ENCODE results near the gene ABHD2. TPM values are rescaled to one million over a fixed set of nuclear protein-coding genes. Genes with fewer than 3 reads are reported as not detected.

Gene ABHD2
- total and polyA plus RNA-seq, 11 donors = 8.6 to 243 (median 116) TPM

- intact Hi-C loops (cut with DNase I) = loop anchor here in 4 of 10 donors (5.0 kb wide), 3 partner anchors 36 to 69 kb away; partner anchors contain the start of gene ABHD2 (in 2 of the 4)
- no peak for TF ChIP-seq CTCF (IDR thresholded peaks at IDR 0.05)
- no peak for TF ChIP-seq POLR2A (IDR thresholded peaks at IDR 0.05)
- no peak for ATAC-seq
- peak overlapping the region in 2 of 12 donors; percentile 21 to 44 for H3K27ac ChIP-seq
- DNase-seq = no peak
- no peak overlapping the region for H3K4me3 ChIP-seq
- H3K27me3 ChIP-seq = no peaks in the 10 kb centered on the region
- WGBS, 4 donors = 91 to 97% (median 96%) methylated on average over 6 of the region's 6 CpGs
- peaks cover 0 to 74% (median 43%) of the 10 kb centered on the region in 12 donors for H3K4me1 ChIP-seq
- peaks cover 0 to 69% (median 57%) of the 10 kb centered on the region in 9 donors for H3K36me3 ChIP-seq
- H3K9me3 ChIP-seq = no peaks in the 10 kb centered on the region
Observed at GRCh38 chr15:89126009-89126408, 37.8 kb downstream of the ABHD2 start.

GRCh38 chr15:89127054-89127702 is 38.9 kb downstream of the ABHD2 start:
- peak overlapping the region in 5 of 12 donors; percentile 11 to 46 (median 23) for H3K27ac ChIP-seq
- H3K4me3 ChIP-seq = no peak overlapping the region
- H3K36me3 ChIP-seq = peaks cover 0 to 65% (median 52%) of the 10 kb centered on the region in 9 donors
- ATAC-seq = peak in 3 of 4 donors; percentile 24 to 59 (median 36)
- DNase-seq = peak in 1 of 5 donors; percentile 40
- H3K4me1 ChIP-seq = peaks cover 0 to 73% (median 45%) of the 10 kb centered on the region in 12 donors
- TF ChIP-seq CTCF (IDR thresholded peaks at IDR 0.05) (no peak), POLR2A (IDR thresholded peaks at IDR 0.05) (no peak)
- H3K9me3 ChIP-seq = no peaks in the 10 kb centered on the region
- H3K27me3 ChIP-seq = no peaks in the 10 kb centered on the region
- WGBS, 4 donors = 64 to 83% (median 73%) methylated on average over 3 of the region's 3 CpGs
- intact Hi-C loops (cut with DNase I) = loop anchor here in 4 of 10 donors (5.0 kb wide), 3 partner anchors 35 to 70 kb away; partner anchors contain the start of gene ABHD2 (in 2 of the 4)

GRCh38 chr15:89128320-89129122 is 40.3 kb downstream of the ABHD2 start:
- TF ChIP-seq POLR2A (IDR thresholded peaks at IDR 0.05) (no peak), CTCF (IDR thresholded peaks at IDR 0.05) (no peak)
- Histone ChIP-seq H3K9me3 (no peaks in the 10 kb centered on the region), H3K27ac (peak overlapping the region in 6 of 12 donors; percentile 4 to 88 (median 44)), H3K27me3 (no peaks in the 10 kb centered on the region), H3K36me3 (peaks cover 0 to 53% (median 41%) of the 10 kb centered on the region in 9 donors), H3K4me1 (peaks cover 0 to 85% (median 58%) of the 10 kb centered on the region in 12 donors), H3K4me3 (no peak overlapping the region)
- WGBS, 4 donors = 94 to 98% (median 96%) methylated on average over 6 of the region's 6 CpGs
- ATAC-seq = peak in 2 of 4 donors; percentile 19 to 25
- intact Hi-C loops (cut with DNase I) = loop anchor here in 4 of 10 donors (5.0 kb wide), 3 partner anchors 34 to 71 kb away; partner anchors contain the start of gene ABHD2 (in 2 of the 4)
- DNase-seq = no peak

Data from heart left ventricle (tissue), 16 donors.